ENCODE measurements around the gene LGR6.
"Not testable (repeated sequence)": the region's sequence is repeated elsewhere in the genome, so short reads cannot be mapped to it uniquely, and the experiment has no call there.

Gene LGR6

GRCh38 chr1:202189918-202190715 is 3.5 kb upstream of the LGR6 start:
- H3K4me1 ChIP-seq (ENCODE audit: control insufficient read depth, insufficient read depth, low read length): peaks cover 11% of the 10 kb centered on the region
- no peak overlapping the region for H3K4me3 ChIP-seq (ENCODE audit: insufficient read depth, low read depth, low read length)
- H3K9me3 ChIP-seq (ENCODE audit: control insufficient read depth, low read length): no peaks in the 10 kb centered on the region
- peaks cover 26% of the 10 kb centered on the region for H3K27me3 ChIP-seq (ENCODE audit: control insufficient read depth, insufficient read depth, low read length, poor library complexity, severe bottlenecking)
- 90 to 93% methylated on average over 7 of the region's 7 CpGs for WGBS, 2 experiments
- H3K27ac ChIP-seq (ENCODE audit: insufficient read depth, low read depth, low read length, poor library complexity, severe bottlenecking): no peak overlapping the region
- H3K36me3 ChIP-seq (ENCODE audit: control insufficient read depth, insufficient read depth, low read length): no peaks in the 10 kb centered on the region

DNA sequence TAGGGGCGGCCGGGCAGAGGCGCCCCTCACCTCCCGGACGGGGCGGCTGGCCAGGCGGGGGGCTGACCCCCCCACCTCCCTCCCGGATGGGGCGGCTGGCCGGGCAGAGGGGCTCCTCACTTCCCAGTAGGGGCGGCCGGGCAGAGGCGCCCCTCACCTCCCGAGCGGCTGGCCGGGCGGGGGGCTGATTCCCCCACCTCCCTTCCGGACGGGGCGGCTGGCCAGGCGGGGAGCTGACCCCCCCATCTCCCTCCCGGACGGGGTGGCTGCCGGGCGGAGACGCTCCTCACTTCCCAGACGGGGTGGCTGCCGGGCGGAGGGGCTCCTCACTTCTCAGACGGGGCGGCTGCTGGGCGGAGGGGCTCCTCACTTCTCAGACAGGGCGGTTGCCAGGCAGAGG is 2.2 kb upstream of the LGR6 start:
- not testable (repeated sequence) for H3K4me3 ChIP-seq (ENCODE audit: insufficient read depth, low read depth, low read length); H3K36me3 ChIP-seq (ENCODE audit: control insufficient read depth, insufficient read depth, low read length); H3K9me3 ChIP-seq (ENCODE audit: control insufficient read depth, low read length); H3K4me1 ChIP-seq (ENCODE audit: control insufficient read depth, insufficient read depth, low read length); H3K27ac ChIP-seq (ENCODE audit: insufficient read depth, low read depth, low read length, poor library complexity, severe bottlenecking)
- peaks cover 36% of the 10 kb centered on the region for H3K27me3 ChIP-seq (ENCODE audit: control insufficient read depth, insufficient read depth, low read length, poor library complexity, severe bottlenecking)
- 94 to 96% methylated on average over 16 to 24 of the region's 33 CpGs for WGBS, 2 experiments

DNA sequence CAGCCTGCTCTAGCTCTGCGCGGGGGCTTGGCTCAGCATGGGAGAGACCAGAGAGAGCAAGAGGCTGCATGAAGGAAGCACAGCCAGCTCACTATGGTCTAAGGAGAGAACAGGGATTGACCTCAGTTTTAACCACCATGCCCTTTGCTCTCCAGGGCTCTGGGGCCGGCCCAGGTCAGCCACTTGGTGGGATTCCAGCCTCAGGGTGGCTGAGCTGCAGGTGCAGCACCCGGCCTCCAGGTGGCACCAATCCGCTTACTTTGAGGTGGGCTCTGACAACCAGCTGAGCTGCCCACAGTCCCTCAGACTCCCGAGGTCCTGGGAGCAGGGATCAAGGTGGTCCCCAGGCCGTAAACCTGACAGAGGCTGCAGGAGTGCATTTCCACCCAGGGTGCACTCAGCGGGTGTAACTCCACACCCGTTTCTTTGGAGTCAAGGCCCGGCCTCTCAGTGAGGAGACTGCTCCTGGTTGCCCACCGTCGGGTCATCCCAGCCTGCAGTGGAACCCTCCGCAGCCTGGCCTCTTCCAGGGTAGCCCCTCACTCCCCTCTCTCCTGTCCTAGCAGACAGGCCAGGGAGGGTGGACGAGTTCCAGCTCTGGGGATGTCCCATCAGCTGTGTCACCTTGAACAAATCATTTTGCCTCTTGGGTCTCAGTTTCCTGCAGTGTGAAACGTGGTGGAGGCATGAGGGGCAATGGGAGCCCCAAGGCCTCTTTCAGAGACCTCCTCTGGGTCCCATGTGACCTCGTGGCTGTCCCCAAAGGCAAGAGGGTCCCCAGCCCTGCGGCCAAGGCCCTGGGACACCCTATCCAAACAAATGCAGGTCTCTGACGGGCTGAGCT is 607 bp upstream of the LGR6 start:
- peaks cover 10% of the 10 kb centered on the region for H3K4me1 ChIP-seq (ENCODE audit: control insufficient read depth, insufficient read depth, low read length)
- H3K27ac ChIP-seq (ENCODE audit: insufficient read depth, low read depth, low read length, poor library complexity, severe bottlenecking): no peak overlapping the region
- H3K27me3 ChIP-seq (ENCODE audit: control insufficient read depth, insufficient read depth, low read length, poor library complexity, severe bottlenecking): peaks cover 38% of the 10 kb centered on the region
- WGBS, 2 experiments: 42 to 44% methylated on average over 18 of the region's 18 CpGs
- no peaks in the 10 kb centered on the region for H3K9me3 ChIP-seq (ENCODE audit: control insufficient read depth, low read length)
- H3K4me3 ChIP-seq (ENCODE audit: insufficient read depth, low read depth, low read length): no peak overlapping the region
- no peaks in the 10 kb centered on the region for H3K36me3 ChIP-seq (ENCODE audit: control insufficient read depth, insufficient read depth, low read length)

DNA sequence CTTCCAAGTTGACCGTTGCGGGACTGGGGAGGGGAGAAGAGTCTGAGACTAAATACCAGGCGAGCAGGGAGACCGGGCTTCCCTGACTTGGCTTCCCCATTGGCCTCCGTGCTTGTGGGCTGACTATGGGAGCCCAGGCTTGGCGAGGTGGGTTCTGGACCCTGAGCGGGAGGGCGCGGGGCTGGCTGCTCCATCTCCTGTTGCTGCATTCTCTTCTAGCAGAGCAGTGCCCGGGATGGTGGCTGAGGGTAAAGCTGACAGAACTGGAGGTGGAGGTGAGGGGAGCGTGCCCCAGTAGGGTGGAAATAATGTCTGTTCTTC is 689 bp downstream of the LGR6 start:
- Histone ChIP-seq H3K4me1 (ENCODE audit: control insufficient read depth, insufficient read depth, low read length) (peaks cover 10% of the 10 kb centered on the region), H3K4me3 (ENCODE audit: insufficient read depth, low read depth, low read length) (no peak overlapping the region), H3K36me3 (ENCODE audit: control insufficient read depth, insufficient read depth, low read length) (no peaks in the 10 kb centered on the region), H3K9me3 (ENCODE audit: control insufficient read depth, low read length) (no peaks in the 10 kb centered on the region), H3K27ac (ENCODE audit: insufficient read depth, low read depth, low read length, poor library complexity, severe bottlenecking) (no peak overlapping the region), H3K27me3 (ENCODE audit: control insufficient read depth, insufficient read depth, low read length, poor library complexity, severe bottlenecking) (peaks cover 38% of the 10 kb centered on the region)
- WGBS, 2 experiments: 69 to 76% methylated on average over 11 of the region's 11 CpGs

DNA sequence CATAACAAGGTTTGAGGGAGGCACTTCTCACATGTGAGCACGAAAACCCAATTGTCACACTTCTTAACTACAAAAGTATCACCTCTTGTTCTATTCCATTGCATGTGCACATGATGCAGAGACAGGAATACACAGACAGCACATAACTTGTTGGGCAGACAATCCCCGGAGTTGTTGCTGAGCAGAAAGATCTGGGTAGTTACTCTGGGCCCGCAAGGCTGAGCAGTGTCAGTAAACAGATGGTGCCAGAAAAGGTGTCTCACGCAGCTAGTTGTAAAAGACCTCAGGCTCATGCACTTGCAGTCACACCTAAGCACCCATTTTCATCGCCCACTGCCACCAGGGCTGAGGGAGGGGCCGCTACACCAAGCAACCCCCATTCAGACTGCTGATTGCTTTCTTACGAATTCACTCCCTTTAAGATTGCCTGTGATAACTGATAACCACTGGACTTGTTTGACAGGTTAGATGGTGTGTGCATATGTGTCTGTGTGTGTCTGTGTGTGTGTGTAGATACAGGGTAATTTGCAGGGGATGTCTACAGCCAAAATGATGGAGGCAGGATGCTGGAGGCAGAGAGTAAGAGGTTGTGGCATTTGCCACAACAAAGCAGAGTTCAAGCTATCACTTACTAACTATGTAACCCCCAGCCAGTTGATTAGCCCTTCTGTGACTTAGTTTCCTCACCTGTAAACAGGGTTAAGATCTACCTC is 4.2 kb downstream of the LGR6 start:
- H3K9me3 ChIP-seq (ENCODE audit: control insufficient read depth, low read length): no peaks in the 10 kb centered on the region
- peaks cover 35% of the 10 kb centered on the region for H3K27me3 ChIP-seq (ENCODE audit: control insufficient read depth, insufficient read depth, low read length, poor library complexity, severe bottlenecking)
- peaks cover 10% of the 10 kb centered on the region for H3K4me1 ChIP-seq (ENCODE audit: control insufficient read depth, insufficient read depth, low read length)
- no peak overlapping the region for H3K4me3 ChIP-seq (ENCODE audit: insufficient read depth, low read depth, low read length)
- no peaks in the 10 kb centered on the region for H3K36me3 ChIP-seq (ENCODE audit: control insufficient read depth, insufficient read depth, low read length)
- 91 to 95% methylated on average over 7 of the region's 7 CpGs for WGBS, 2 experiments
- no peak overlapping the region for H3K27ac ChIP-seq (ENCODE audit: insufficient read depth, low read depth, low read length, poor library complexity, severe bottlenecking)

DNA sequence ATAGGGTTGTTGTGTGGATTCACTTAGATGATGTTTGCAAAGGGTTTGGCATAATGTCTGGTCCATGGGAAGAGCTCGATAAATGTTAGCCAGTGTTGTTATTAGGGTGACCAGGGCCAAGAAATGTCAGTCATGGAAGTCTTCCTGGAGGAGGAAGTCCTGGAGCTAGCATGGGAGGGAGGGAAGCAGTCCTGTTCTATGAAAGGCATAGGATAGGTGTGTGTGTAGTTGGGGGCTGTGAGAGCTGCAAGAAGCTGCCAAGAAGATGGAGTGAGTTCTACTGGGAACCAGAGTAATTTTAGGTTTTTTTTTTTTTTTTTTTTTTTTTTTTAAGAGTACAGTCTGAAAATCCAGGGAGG is 4.7 kb downstream of the LGR6 start:
- no peak overlapping the region for H3K27ac ChIP-seq (ENCODE audit: insufficient read depth, low read depth, low read length, poor library complexity, severe bottlenecking)
- H3K9me3 ChIP-seq (ENCODE audit: control insufficient read depth, low read length): no peaks in the 10 kb centered on the region
- H3K4me1 ChIP-seq (ENCODE audit: control insufficient read depth, insufficient read depth, low read length): peaks cover 5% of the 10 kb centered on the region
- peaks cover 29% of the 10 kb centered on the region for H3K27me3 ChIP-seq (ENCODE audit: control insufficient read depth, insufficient read depth, low read length, poor library complexity, severe bottlenecking)
- no peak overlapping the region for H3K4me3 ChIP-seq (ENCODE audit: insufficient read depth, low read depth, low read length)
- WGBS, 2 experiments: 92 to 96% methylated on average over 1 of the region's 1 CpG
- H3K36me3 ChIP-seq (ENCODE audit: control insufficient read depth, insufficient read depth, low read length): no peaks in the 10 kb centered on the region

GRCh38 chr1:202199040-202199889 is 5.7 kb downstream of the LGR6 start:
- WGBS, 2 experiments: 88 to 89% methylated on average over 15 to 16 of the region's 16 CpGs
- no peak overlapping the region for H3K4me3 ChIP-seq (ENCODE audit: insufficient read depth, low read depth, low read length)
- peaks cover 2% of the 10 kb centered on the region for H3K4me1 ChIP-seq (ENCODE audit: control insufficient read depth, insufficient read depth, low read length)
- H3K36me3 ChIP-seq (ENCODE audit: control insufficient read depth, insufficient read depth, low read length): no peaks in the 10 kb centered on the region
- H3K9me3 ChIP-seq (ENCODE audit: control insufficient read depth, low read length): no peaks in the 10 kb centered on the region
- no peak overlapping the region for H3K27ac ChIP-seq (ENCODE audit: insufficient read depth, low read depth, low read length, poor library complexity, severe bottlenecking)
- H3K27me3 ChIP-seq (ENCODE audit: control insufficient read depth, insufficient read depth, low read length, poor library complexity, severe bottlenecking): peaks cover 20% of the 10 kb centered on the region

DNA sequence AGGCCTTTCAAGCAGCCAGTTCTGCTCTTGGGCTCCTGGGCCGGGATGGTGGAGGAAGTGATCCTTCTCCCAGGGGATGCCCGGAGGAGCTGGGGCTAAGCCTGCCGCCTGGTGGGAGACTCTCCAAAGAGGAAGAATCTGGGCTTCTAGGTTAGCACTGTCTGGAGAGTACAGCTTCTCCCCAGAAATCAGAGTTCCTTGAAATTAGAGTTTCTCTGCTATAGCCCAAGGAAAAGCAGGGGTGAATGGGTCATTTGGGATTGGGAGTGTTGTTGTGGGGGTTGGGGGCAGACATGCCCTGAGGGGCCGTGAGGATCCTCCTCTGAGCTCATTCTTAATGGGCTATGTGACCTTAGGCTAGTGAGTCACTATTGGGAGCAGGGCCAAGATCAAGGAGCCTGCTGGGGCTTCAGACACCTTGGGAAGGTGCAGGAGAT is 6.5 kb downstream of the LGR6 start:
- Histone ChIP-seq H3K4me3 (ENCODE audit: insufficient read depth, low read depth, low read length) (no peak overlapping the region), H3K4me1 (ENCODE audit: control insufficient read depth, insufficient read depth, low read length) (no peaks in the 10 kb centered on the region), H3K27me3 (ENCODE audit: control insufficient read depth, insufficient read depth, low read length, poor library complexity, severe bottlenecking) (peaks cover 11% of the 10 kb centered on the region), H3K36me3 (ENCODE audit: control insufficient read depth, insufficient read depth, low read length) (no peaks in the 10 kb centered on the region), H3K27ac (ENCODE audit: insufficient read depth, low read depth, low read length, poor library complexity, severe bottlenecking) (no peak overlapping the region), H3K9me3 (ENCODE audit: control insufficient read depth, low read length) (no peaks in the 10 kb centered on the region)
- WGBS, 2 experiments: 70 to 72% methylated on average over 4 of the region's 4 CpGs

GRCh38 chr1:202200669-202201068 is 7.1 kb downstream of the LGR6 start:
- no peaks in the 10 kb centered on the region for H3K4me1 ChIP-seq (ENCODE audit: control insufficient read depth, insufficient read depth, low read length)
- H3K9me3 ChIP-seq (ENCODE audit: control insufficient read depth, low read length): no peaks in the 10 kb centered on the region
- no peaks in the 10 kb centered on the region for H3K36me3 ChIP-seq (ENCODE audit: control insufficient read depth, insufficient read depth, low read length)
- no peak overlapping the region for H3K27ac ChIP-seq (ENCODE audit: insufficient read depth, low read depth, low read length, poor library complexity, severe bottlenecking)
- peaks cover 6% of the 10 kb centered on the region for H3K27me3 ChIP-seq (ENCODE audit: control insufficient read depth, insufficient read depth, low read length, poor library complexity, severe bottlenecking)
- WGBS, 2 experiments: 93 to 95% methylated on average over 8 of the region's 8 CpGs
- H3K4me3 ChIP-seq (ENCODE audit: insufficient read depth, low read depth, low read length): no peak overlapping the region
